Islet of Langerhans (tissue), 1 donor: ENCODE data around the gene ACTR3C.
"Not testable (repeated sequence)": the region's sequence is repeated elsewhere in the genome, so short reads cannot be mapped to it uniquely, and the experiment has no call there.

Experiments
- FAIRE-seq: peaks from one replicate; lab custom pipeline; 2011; peaks lifted over from hg19 to GRCh38; lab: Jason Lieb, UNC

Gene ACTR3C

DNA sequence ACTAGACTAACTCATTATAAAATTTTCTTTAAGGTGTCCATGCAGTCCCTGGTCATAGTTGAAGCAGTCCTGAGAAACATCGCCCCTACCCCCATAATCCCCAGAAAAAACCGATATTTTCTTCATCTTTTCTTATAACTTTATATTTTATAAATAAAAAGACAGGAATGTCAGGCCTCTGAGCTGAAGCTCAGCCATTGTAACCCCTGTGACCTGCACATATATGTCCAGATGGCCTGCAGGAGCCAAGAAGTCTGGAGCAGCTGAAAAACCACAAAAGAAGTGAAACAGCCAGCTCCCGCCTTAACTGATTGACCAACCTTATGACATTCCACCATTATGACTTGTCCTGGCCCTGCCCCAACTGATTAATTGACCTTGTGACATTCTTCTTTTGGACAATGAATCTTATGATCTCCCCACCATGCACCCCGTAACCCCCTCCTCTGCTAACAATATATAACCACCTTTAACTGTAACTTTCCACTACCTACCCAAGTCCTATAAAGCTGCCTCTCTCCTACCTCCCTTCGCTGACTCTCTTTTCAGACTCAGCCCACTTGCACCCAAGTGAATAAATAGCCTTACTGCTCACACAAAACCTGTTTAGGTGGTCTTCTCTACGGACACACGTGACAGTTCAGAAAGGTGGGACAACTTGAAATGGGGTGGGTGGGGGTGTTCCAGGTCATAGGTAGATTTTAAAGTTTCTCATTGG, 10.5 kb downstream of the ACTR3C start:
- FAIRE-seq, result not testable (repeated sequence)

- FAIRE-seq, result no peak
Observed at GRCh38 chr7:150311711-150312110, 11.6 kb downstream of the ACTR3C start.

DNA sequence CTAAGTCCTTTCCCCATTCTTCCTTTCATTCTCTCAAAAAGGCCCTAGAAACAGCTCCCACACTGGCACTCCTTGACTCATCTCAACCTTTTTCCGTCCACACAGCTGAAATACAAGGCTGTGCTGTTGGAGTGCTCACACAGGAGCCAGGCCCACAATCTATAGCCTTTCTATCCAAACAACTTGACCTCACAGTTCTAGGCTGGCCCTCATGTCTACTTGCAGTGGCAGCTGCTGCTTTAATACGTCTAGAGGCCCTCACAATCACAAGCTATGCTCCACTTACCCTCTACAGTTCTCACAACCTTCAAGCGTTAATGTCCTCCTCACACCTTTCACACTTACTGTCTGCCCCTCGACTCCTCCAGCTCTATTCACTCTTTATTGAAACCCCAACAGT, 12.2 kb downstream of the ACTR3C start:
- no peak for FAIRE-seq

DNA sequence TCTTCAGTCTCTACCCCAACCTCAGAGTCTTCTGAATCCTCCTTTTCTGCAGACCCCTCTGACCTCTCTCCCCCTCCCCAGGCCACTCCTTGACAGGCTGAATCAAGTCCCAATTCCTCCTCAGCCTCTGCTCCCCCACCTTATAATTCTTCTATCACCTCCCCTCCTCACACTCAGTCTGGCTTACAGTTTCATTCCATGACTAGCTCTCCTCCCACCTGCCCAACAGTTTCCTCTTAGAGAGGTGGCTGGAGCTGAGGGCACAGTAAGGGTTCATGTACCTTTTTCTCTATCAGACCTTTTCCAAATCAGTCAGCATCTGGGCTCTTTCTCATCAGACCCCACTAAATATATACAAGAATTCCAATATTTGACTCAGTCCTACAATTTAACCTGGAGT, 14.8 kb downstream of the ACTR3C start:
- FAIRE-seq, result no peak

DNA sequence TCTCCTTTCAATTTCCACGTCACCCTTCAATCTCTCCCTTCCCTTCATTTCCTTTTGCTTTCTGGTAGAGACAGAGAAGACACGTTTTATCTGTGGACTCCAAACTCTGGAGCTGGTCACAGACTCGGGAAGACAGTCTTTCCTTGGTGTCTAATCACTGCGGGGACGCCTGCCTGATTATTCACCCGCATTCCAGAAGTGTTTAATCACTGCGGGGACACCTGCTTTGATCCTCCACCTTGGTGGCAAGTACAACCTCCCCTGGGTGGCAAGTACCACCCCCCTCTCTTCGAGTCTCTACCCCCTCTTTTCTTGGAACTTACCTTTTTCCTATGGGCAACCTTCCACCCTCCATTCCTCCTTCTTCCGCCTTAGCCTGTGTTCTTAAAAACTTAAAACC, 15.4 kb downstream of the ACTR3C start:
- FAIRE-seq, result no peak

DNA sequence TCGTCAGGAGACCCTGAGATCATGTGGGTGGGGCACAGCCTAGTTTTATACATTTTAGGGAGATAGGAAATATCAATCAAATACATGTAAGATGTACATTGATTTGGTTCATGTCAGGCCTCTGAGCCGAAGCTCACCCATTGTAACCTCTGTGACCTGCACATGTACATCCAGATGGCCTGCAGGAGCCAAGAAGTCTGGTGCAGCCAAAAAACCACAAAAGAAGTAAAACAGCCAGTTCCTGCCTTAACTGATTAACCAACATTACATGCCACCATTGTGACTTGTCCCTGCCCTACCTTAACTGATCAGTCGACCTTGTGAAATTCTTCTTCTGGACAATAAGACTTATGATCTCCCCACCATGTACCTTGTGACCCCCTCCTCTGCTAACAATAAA, 16.2 kb downstream of the ACTR3C start:
- FAIRE-seq, result no peak

GRCh38 chr7:150306377-150306776, 17.0 kb downstream of the ACTR3C start:
- FAIRE-seq, result not testable (repeated sequence)

- FAIRE-seq, result not testable (repeated sequence)
Observed at GRCh38 chr7:150305903-150306284, 17.5 kb downstream of the ACTR3C start.

DNA sequence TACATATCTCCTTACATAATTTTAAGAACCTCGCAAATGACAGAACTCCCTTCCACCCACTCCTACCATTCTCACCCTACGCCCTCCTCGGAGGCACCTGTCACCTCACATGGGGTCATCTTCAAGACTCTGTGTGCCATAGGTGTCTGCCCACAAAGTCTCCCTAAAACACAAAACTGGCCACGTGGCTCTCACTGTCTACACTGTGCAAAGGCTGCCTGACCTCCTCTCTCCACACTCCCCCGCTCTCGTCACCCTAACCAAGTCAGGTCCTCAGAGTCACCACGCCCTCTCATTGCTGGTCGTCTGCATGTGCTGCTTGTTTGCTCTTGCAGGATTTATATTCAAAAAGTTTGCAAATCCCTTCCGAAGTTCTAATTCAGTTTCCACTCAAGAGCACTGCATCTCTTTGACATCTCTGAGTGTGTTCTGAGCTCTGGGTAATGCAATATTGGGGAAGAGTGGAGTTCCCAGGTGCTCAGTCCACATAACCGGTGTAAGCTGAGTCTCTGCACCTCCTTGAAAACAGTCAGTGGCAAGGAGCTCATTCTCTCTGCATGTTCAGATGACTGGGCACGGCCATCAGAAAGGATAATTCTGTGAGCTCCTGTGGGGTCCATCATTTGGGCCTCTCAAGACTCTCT, 18.0 kb downstream of the ACTR3C start:
- FAIRE-seq, result not testable (repeated sequence)

GRCh38 chr7:150304499-150305258, 18.7 kb downstream of the ACTR3C start:
- FAIRE-seq, result not testable (repeated sequence)

GRCh38 chr7:150302908-150303310, 20.4 kb downstream of the ACTR3C start:
- FAIRE-seq, result not testable (repeated sequence)

DNA sequence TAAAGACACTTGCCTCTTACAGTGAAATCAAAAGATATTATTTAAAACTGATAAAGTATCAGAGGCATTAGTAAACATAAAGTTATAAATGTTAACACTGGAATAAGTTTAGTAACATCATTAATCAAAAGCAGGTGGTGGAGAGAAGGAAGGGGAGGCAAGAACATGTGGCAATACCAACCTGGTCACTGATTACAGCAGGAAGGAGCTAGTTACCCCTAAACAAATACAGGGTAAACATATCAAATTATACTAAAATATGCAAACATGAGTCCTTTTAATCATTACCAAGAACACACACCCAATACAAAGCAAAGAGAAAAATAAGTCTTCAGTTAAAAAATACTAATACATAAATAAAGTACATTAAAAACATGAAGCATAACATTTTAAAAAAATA, 25.4 kb downstream of the ACTR3C start:
- FAIRE-seq, result not testable (repeated sequence)

DNA sequence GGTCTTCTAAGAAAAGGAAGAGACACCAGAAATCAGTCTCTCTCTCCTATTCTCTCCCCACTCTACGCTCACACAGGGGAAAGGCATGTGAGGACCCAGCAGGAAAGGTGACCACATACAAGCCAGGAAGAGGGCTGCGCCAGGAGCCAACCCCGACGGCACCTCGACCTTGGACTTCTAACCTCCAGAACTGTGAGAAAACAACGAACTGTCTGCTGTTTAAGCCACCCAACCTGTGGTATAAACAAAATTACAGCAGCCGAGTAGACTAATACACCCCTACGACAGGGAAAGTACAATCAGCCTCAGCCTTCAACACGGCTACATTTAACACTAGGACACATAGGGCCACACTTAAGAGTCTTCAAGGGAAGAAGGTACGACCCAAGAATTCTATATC, 26.5 kb downstream of the ACTR3C start:
- FAIRE-seq, result not testable (repeated sequence)

DNA sequence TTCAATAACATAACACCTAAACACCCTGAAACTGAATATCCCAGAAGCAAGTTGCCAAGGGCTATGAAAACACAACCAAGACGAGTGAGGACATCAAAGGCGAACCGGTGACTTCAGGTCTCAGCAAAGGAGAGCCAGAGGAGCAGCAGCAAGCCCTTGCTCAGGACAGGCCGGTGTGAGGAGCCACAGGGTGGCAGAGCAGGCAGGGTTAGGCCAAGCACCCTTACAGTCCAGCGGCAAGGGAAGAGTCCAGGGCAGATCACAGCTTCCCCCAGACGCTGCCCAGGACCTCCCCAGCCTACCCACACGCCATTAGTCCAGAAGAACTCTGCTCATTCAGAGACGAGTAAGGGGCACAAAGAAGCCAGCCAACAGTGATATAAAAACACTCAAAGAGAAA, 27.7 kb downstream of the ACTR3C start:
- not testable (repeated sequence) for FAIRE-seq

DNA sequence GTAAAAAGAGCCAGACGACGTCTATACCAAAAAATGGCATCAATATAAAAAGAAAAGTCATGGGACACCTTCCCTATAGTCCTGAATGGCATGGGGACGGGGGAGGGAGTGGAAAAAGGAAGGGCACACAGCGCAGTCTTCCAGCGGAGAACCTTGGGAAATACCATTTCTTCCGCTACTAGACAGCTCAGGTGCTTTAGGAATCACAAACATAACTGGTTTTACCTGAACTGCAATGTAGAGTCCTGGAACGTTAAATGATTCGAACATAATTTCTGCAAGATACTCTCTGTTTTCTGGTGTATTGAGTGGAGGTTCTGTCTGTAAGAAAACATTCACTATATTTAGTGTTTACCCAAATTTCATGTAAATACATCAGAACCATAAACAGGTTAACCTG, 28.3 kb downstream of the ACTR3C start:
- FAIRE-seq, result not testable (repeated sequence)

- FAIRE-seq, result not testable (repeated sequence)
Observed at GRCh38 chr7:150290317-150290716, 33.0 kb downstream of the ACTR3C start.

DNA sequence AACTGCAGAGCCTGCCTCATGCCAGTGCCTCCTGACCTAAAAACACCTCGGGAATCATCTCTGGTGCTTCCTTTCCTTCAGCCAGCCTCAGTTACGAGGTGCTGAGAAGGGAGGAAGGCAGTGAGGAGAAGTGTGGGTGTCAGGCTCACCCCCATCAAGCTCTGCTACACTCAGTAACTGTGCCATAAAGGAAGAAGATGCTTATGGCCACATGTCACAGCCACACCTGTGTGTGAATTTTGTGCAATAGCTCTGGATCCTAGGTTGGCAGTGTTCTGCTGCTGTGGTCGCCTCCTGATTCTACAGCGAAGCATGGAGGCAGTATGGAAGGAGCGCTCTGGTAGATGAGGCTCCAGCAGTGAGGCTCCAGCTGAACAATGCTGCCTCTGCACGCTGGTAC, 34.5 kb downstream of the ACTR3C start:
- FAIRE-seq, result not testable (repeated sequence)

GRCh38 chr7:150287815-150288214, 35.5 kb downstream of the ACTR3C start:
- FAIRE-seq, result not testable (repeated sequence)

- FAIRE-seq, result peak; percentile 93
Observed at GRCh38 chr7:150285849-150286754, 37.2 kb downstream of the ACTR3C start.

GRCh38 chr7:150283608-150284007, 39.7 kb downstream of the ACTR3C start:
- peak; percentile 27 for FAIRE-seq

- FAIRE-seq, result not testable (repeated sequence)
Observed at GRCh38 chr7:150283111-150283510, 40.2 kb downstream of the ACTR3C start.
